IPS-20b (cell line): ENCODE results near the gene PPP4R1.

Experiments used
- H3K27ac ChIP-seq: one replicate; pipeline ENCODE4 v1.5.1; 2013; ENCODE audit warnings: low read length
- H3K27me3 ChIP-seq: 2 replicates; pipeline ENCODE4 v1.6.1; 2013; ENCODE audit warnings: mild to moderate bottlenecking, low read length, inconsistent platforms; ENCODE audit not compliant: insufficient read depth
- H3K36me3 ChIP-seq: 2 replicates; pipeline ENCODE4 v1.6.1; 2013; ENCODE audit warnings: low read depth, mild to moderate bottlenecking, inconsistent platforms, low read length, moderate library complexity; ENCODE audit not compliant: insufficient read depth
- H3K4me1 ChIP-seq: 2 replicates; pipeline ENCODE4 v1.6.1; 2013; ENCODE audit warnings: mild to moderate bottlenecking, control low read depth, inconsistent platforms, low read length, moderate library complexity; ENCODE audit not compliant: insufficient read depth
- H3K4me3 ChIP-seq: 2 replicates; pipeline ENCODE4 v1.5.1; 2013; ENCODE audit warnings: mild to moderate bottlenecking, low read length, inconsistent platforms
- H3K9ac ChIP-seq: 2 replicates; pipeline ENCODE4 v1.6.1; 2013; ENCODE audit warnings: low read depth, mild to moderate bottlenecking, inconsistent platforms, low read length, moderate library complexity
- H3K9me3 ChIP-seq: 2 replicates; pipeline ENCODE4 v1.6.1; 2013; ENCODE audit warnings: mild to moderate bottlenecking, low read depth, low read length, inconsistent platforms; ENCODE audit not compliant: insufficient read depth

The PPP4R1 gene

GRCh38 chr18:9520666-9521065 lies 93.7 kb downstream of the PPP4R1 start:
- Histone ChIP-seq H3K9me3 (no peaks in the 10 kb centered on the region), H3K4me1 (no peaks in the 10 kb centered on the region), H3K27ac (no peak overlapping the region), H3K36me3 (peaks cover 29% of the 10 kb centered on the region), H3K27me3 (no peaks in the 10 kb centered on the region), H3K4me3 (no peak overlapping the region), H3K9ac (no peak overlapping the region)

- Histone ChIP-seq H3K4me3 (no peak overlapping the region), H3K27ac (no peak overlapping the region), H3K9ac (no peak overlapping the region), H3K4me1 (no peaks in the 10 kb centered on the region), H3K9me3 (no peaks in the 10 kb centered on the region), H3K27me3 (no peaks in the 10 kb centered on the region), H3K36me3 (peaks cover 21% of the 10 kb centered on the region)
Observed at GRCh38 chr18:9519399-9519798, 95.0 kb downstream of the PPP4R1 start.

- Histone ChIP-seq H3K9ac (no peak overlapping the region), H3K4me1 (no peaks in the 10 kb centered on the region), H3K27ac (no peak overlapping the region), H3K36me3 (peaks cover 21% of the 10 kb centered on the region), H3K4me3 (no peak overlapping the region), H3K27me3 (no peaks in the 10 kb centered on the region), H3K9me3 (no peaks in the 10 kb centered on the region)
Observed at GRCh38 chr18:9517869-9518268, 96.5 kb downstream of the PPP4R1 start.

GRCh38 chr18:9516437-9517064 lies 97.8 kb downstream of the PPP4R1 start:
- no peaks in the 10 kb centered on the region for H3K9me3 ChIP-seq
- peaks cover 11% of the 10 kb centered on the region for H3K36me3 ChIP-seq
- no peak overlapping the region for H3K27ac ChIP-seq
- H3K9ac ChIP-seq: no peak overlapping the region
- no peak overlapping the region for H3K4me3 ChIP-seq
- H3K27me3 ChIP-seq: no peaks in the 10 kb centered on the region
- no peaks in the 10 kb centered on the region for H3K4me1 ChIP-seq

- Histone ChIP-seq H3K27ac (no peak overlapping the region), H3K4me1 (no peaks in the 10 kb centered on the region)
Observed at GRCh38 chr18:9513971-9514512, 100.3 kb downstream of the PPP4R1 start.

GRCh38 chr18:9508446-9509025 lies 105.8 kb downstream of the PPP4R1 start:
- Histone ChIP-seq H3K9me3 (no peaks in the 10 kb centered on the region), H3K9ac (no peak overlapping the region), H3K27me3 (no peaks in the 10 kb centered on the region), H3K4me1 (no peaks in the 10 kb centered on the region), H3K4me3 (no peak overlapping the region), H3K27ac (no peak overlapping the region), H3K36me3 (no peaks in the 10 kb centered on the region)

More at GRCh38 chr18:9513971-9514512, 100.3 kb downstream of the PPP4R1 start:
- Histone ChIP-seq H3K9me3 (no peaks in the 10 kb centered on the region), H3K4me3 (no peak overlapping the region), H3K9ac (no peak overlapping the region), H3K27me3 (no peaks in the 10 kb centered on the region), H3K36me3 (peaks cover 11% of the 10 kb centered on the region)

GRCh38 chr18:9507565-9508088 lies 106.7 kb downstream of the PPP4R1 start:
- H3K27me3 ChIP-seq: no peaks in the 10 kb centered on the region
- no peak overlapping the region for H3K9ac ChIP-seq
- no peaks in the 10 kb centered on the region for H3K4me1 ChIP-seq
- H3K9me3 ChIP-seq: no peaks in the 10 kb centered on the region
- no peak overlapping the region for H3K27ac ChIP-seq
- no peak overlapping the region for H3K4me3 ChIP-seq
- no peaks in the 10 kb centered on the region for H3K36me3 ChIP-seq

GRCh38 chr18:9506046-9506792 lies 108.1 kb downstream of the PPP4R1 start:
- no peaks in the 10 kb centered on the region; the same call in 1 of the 2 replicates for H3K9me3 ChIP-seq
- no peak overlapping the region for H3K27ac ChIP-seq
- no peak overlapping the region for H3K4me3 ChIP-seq
- no peaks in the 10 kb centered on the region for H3K36me3 ChIP-seq
- no peaks in the 10 kb centered on the region for H3K27me3 ChIP-seq
- H3K4me1 ChIP-seq: no peaks in the 10 kb centered on the region
- no peak overlapping the region for H3K9ac ChIP-seq
